ENCODE results near the gene UBASH3A.

UBASH3A gene

DNA sequence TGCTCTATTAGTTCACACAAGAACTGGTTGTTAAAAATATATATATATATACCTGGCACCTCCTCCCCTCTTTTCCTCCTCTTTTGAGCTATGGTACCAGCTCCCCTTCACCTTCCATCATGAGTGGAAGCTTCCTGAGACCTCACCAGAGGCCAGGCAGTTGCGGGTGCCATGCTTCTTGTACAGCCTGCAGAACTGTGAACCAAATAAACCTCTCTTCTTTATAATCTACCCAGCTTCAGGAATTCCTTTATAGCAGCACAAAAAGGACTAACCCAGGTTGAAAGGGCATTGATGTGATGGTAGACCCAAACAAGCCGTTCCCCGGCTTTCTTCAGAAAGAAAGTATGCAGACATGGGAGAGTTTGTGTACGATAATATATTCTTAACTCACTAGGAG is 77.5 kb downstream of the UBASH3A start:
- TF ChIP-seq, protein P1, sequence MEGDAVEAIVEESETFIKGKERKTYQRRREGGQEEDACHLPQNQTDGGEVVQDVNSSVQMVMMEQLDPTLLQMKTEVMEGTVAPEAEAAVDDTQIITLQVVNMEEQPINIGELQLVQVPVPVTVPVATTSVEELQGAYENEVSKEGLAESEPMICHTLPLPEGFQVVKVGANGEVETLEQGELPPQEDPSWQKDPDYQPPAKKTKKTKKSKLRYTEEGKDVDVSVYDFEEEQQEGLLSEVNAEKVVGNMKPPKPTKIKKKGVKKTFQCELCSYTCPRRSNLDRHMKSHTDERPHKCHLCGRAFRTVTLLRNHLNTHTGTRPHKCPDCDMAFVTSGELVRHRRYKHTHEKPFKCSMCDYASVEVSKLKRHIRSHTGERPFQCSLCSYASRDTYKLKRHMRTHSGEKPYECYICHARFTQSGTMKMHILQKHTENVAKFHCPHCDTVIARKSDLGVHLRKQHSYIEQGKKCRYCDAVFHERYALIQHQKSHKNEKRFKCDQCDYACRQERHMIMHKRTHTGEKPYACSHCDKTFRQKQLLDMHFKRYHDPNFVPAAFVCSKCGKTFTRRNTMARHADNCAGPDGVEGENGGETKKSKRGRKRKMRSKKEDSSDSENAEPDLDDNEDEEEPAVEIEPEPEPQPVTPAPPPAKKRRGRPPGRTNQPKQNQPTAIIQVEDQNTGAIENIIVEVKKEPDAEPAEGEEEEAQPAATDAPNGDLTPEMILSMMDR (IDR thresholded peaks at IDR 0.05; ENCODE audit: low read depth, low read length), result no peak
- Histone ChIP-seq H3K4me3 (ENCODE audit: low read depth, low read length) (no peak overlapping the region), H3K9me3 (no peaks in the 10 kb centered on the region), H3K27me3 (0 out of 2 replicates have a peak, but pooled peaks cover 3% of the 10 kb centered on the region), H3K36me3 (no peaks in the 10 kb centered on the region), H3K4me1 (no peaks in the 10 kb centered on the region)
- no peak for DNase-seq

DNA sequence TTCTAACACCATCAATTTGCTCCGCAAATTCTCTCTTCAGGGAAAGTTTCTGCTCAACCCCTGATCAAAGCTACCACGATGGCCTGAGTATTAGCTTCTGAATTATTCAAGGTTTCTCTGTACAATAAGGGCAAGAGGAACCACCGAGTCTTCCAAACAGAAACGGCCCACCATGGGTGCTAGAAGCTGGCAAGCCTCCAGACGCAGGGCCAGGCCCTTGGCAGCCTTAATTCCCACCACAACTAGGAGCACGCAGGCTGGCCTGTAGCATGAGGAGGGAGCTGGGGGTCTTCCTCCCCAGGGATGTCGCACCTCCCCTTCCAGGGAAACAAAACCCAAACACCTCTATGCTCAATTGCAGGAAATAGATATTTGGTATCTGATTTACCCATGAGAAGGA is 81.3 kb downstream of the UBASH3A start:
- no peaks in the 10 kb centered on the region for H3K4me1 ChIP-seq
- no peak overlapping the region for H3K4me3 ChIP-seq (ENCODE audit: low read depth, low read length)
- DNase-seq, result no peak
- no peaks in the 10 kb centered on the region for H3K36me3 ChIP-seq
- H3K9me3 ChIP-seq, result no peaks in the 10 kb centered on the region
- 0 out of 2 replicates have a peak, but pooled peaks cover 7% of the 10 kb centered on the region for H3K27me3 ChIP-seq
- TF ChIP-seq, protein P1 (IDR thresholded peaks at IDR 0.05; ENCODE audit: low read depth, low read length), result no peak

- H3K36me3 ChIP-seq, result no peaks in the 10 kb centered on the region
- no peaks in the 10 kb centered on the region for H3K9me3 ChIP-seq
- no peak for DNase-seq
- H3K4me3 ChIP-seq (ENCODE audit: low read depth, low read length), result no peak overlapping the region
- H3K4me1 ChIP-seq, result no peaks in the 10 kb centered on the region
- TF ChIP-seq, protein P1 (IDR thresholded peaks at IDR 0.05; ENCODE audit: low read depth, low read length), result no peak
- H3K27me3 ChIP-seq, result 0 out of 2 replicates have a peak, but pooled peaks cover 7% of the 10 kb centered on the region
Measured at GRCh38 chr21:42486072-42486471, 82.4 kb downstream of the UBASH3A start.

- Histone ChIP-seq H3K4me1 (no peaks in the 10 kb centered on the region), H3K9me3 (no peaks in the 10 kb centered on the region), H3K27me3 (0 out of 2 replicates have a peak, but pooled peaks cover 7% of the 10 kb centered on the region), H3K4me3 (ENCODE audit: low read depth, low read length) (no peak overlapping the region), H3K36me3 (no peaks in the 10 kb centered on the region)
- no peak for DNase-seq
- TF ChIP-seq, protein P1 (IDR thresholded peaks at IDR 0.05; ENCODE audit: low read depth, low read length), result no peak
Measured at GRCh38 chr21:42486531-42486930, 82.8 kb downstream of the UBASH3A start.

DNA sequence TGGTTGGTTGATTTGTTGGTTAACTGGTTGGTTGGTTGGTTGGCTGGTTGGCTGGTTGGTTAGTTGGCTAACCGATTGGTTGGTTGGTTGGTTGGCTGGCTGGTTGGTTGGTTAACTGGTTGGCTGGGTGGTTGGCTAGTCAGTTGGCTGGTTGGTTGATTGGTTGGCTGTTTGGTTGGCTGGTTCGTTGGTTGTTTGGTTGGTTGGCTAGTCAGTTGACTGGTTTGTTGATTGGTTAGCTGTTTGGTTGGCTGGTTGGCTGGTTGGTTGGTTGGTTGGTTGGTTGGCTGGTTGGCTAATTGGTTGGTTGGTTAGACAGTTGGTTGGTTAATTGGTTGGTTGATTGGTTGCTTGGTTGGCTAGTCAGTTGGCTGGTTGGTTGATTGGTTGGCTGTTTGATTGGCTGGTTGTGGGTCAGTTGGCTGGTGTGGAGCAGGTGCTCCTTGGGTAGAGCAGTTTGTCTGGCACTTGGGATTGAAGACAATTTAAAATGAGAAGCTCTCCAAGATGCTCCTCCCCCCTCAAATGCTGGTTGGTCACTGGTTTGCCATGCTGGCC is 85.4 kb downstream of the UBASH3A start:
- 0 out of 2 replicates have a peak, but pooled peaks cover 4% of the 10 kb centered on the region for H3K27me3 ChIP-seq

GRCh38 chr21:42489991-42490390 is 86.3 kb downstream of the UBASH3A start:
- Histone ChIP-seq H3K36me3 (no peaks in the 10 kb centered on the region), H3K9me3 (no peaks in the 10 kb centered on the region), H3K27me3 (0 out of 2 replicates have a peak, but pooled peaks cover 4% of the 10 kb centered on the region), H3K4me1 (no peaks in the 10 kb centered on the region), H3K4me3 (ENCODE audit: low read depth, low read length) (no peak overlapping the region)
- no peak for DNase-seq
- TF ChIP-seq, protein P1 (IDR thresholded peaks at IDR 0.05; ENCODE audit: low read depth, low read length), result no peak

More for the DNA sequence above, 85.4 kb downstream of the UBASH3A start:
- Histone ChIP-seq H3K9me3 (no peaks in the 10 kb centered on the region), H3K4me1 (no peaks in the 10 kb centered on the region), H3K4me3 (ENCODE audit: low read depth, low read length) (no peak overlapping the region), H3K36me3 (no peaks in the 10 kb centered on the region)
- TF ChIP-seq, protein P1 (IDR thresholded peaks at IDR 0.05; ENCODE audit: low read depth, low read length), result no peak
- no peak for DNase-seq

All from BE2C (cell line).